Right hindlimb (tissue), 1 donor: ENCODE data around the gene DAND5.
A peak's percentile ranks its signal among the peaks of the same experiment; 100 is the strongest.
"Not testable (repeated sequence)": the region's sequence is repeated elsewhere in the genome, so short reads cannot be mapped to it uniquely, and the experiment has no call there.

Source experiments
- DNase-seq: peaks from one replicate; pipeline ENCODE4 v3.0.0-alpha.2; 2018

DAND5 gene

DNA sequence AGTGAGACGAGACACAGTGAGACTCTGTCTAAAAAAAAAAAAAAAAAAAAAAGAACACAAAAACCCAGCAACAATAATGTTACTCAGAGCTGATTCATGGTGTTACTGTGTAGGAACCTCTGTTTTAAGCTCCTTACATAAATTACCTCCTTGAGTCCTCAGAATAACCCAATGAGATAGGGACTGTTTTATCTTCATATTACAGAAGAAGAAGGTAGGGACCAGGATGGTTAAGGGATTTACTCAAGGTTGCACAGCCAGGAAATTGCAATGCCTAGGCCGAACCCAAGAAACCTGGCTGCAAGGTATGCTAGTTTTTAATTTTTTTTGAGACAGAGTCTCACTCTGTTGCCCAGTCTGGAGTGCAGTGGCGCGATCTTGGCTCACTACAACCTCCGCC lies 1.5 kb upstream of the DAND5 start:
- no peak for DNase-seq

DNA sequence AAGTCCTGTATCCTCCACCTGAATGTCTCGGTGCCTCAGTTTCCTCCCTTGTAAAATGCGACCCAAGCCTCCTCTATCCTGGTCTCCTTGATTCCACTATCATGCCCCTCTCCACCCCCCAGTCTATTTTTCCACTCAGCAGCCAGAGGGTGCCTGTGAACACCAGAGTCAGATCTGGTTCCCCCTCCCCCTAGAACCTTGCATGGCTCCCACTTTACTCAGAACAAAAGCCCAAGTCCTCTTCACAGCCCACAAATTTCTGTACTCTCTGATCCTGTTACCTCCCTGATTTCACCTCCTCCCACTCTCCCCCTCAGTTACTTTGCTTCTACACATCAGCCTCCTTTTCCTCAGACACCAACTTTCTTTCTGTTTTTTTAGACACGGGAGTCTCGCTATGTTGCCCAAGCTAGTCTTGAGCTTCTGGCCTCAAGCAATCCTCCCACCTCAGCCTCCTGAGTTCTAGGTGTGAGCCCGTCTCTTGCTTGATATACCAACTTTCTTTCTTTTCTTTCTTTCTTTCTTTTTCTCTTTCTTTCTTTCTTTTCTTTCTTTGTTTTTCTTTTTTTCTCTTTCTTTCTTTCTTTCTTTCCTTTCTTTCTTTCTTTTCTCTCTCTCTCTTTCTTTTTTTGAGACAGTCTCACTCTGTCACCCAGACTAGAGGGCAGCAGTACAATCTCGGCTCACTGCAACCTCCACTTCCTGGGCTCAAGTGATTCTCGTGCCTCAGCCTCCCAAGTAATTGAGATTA lies 869 bp downstream of the DAND5 start:
- no peak for DNase-seq

DNA sequence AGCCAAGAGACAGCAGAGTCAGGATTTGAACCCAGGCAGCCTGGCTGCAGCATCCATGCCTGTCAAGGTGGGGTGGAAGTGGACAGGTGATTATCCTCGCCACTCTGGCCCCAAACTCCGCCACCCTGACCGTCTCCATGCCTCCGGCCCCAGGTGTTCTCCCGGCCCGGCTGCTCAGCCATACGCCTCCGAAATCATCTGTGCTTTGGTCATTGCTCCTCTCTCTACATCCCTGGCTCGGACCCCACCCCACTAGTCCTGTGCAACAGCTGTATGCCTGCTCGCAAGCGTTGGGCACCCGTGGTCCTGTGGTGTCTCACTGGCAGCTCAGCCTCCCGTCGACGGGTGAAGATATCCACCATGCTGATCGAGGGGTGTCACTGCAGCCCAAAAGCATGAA lies 3.9 kb downstream of the DAND5 start:
- no peak for DNase-seq

DNA sequence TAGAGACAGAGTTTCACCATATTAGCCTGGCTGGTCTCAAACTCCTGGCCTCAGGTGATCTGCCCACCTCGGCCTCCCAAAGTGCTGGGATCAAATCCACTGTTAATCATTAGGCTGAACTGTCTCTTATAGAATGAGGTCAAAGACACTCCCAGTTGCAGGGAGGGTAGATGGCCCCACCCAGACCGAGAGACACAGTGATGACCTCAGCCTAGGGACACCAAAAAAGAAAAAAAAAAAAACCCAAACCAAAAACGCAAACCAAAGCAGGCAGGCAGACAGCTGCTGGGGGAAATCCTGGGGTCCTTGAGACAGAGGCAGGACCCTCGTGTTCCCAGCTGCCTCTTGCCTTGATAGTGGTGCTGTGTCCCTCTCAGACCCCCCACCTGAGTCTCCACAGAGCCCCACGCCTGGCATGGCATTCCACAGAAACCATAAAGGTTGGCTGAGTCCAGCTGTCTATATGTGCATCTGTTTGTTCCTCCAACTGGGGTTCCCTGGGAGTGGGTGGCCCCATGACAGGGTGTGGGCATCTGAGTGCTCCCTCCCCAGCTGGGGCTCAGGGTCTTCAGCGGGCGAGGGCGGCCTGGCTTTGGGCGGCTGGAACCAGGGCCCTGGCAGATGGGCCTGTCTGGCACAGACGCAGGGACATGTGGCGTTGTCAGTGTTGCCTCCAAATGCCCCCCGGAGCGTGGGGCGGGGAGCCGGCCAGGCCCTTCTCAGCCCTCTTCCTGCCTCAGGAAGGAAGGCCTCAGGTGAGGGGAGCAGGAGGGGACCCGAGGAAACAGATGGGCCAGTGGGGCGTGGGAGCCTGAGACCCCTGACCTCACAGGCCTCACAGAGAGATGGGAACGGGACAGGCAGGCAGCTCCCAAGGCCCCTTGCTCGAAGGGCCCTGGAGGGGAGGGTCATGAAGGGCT lies 5.2 kb downstream of the DAND5 start:
- no peak for DNase-seq

DNA sequence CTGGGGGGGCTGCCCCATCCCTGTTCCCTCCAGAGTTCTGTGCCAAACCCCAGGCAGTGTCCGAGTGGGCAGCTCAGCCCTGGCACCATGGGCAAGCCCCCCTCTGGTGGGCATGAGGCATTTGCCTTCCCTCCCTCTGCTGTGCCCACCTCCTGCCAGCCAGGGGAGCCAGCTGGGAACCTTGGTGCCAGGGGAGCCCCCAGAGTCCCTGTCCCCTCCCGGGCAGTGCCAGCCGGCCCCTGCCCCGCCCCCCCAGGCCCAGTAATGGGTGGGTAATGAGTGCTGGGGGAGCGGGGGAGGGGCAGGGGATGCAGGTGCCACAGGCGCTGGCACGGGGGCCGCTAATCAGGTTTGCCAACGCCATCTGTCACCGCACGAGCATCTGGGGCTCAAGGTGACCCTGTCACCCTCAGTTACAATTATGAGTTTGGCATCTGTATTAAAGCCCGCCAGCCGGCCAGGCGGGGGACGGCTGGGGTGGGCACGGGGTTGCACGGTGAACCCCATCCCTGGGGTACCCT lies 5.9 kb downstream of the DAND5 start:
- DNase-seq: no peak

DNA sequence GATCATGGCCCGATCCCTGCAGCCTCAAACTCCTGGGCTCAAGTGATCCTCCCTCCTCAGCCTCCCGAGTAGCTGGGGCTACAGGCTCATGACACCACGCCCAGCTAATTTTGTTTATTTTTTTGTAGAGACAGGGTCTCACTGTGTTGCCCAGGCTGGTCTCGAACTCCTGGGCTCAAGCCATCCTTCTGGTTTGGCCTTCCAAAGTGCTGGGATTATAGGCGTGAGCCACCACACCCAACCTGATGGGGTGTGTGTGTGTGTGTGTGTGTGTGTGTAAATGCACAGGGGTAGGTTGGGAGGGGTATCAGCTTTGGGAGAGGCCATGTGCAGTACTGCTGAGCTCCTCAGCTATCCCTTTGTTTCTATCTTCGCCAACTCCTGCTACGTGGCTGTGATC lies 6.7 kb downstream of the DAND5 start:
- not testable (repeated sequence) for DNase-seq

DNA sequence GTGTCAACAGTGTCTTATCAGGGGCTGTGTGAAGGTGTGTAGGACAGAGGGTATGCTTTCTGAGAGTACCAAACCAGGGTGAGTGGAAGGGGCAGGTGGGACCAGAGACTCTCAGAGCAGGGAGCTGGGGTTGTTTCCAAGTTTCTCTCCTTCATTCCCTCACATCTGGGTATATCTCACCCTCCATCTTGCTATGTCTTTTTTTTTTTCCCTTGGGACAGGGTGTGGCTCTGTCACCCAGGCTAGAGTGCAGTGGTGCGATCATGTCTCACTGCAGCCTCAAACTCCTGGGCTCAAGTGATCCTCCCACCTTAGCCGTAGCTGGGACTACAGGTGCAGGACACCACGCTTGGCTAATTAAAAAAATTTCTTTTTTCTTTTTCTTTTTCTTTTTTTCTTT lies 10.6 kb downstream of the DAND5 start:
- no peak for DNase-seq

DNA sequence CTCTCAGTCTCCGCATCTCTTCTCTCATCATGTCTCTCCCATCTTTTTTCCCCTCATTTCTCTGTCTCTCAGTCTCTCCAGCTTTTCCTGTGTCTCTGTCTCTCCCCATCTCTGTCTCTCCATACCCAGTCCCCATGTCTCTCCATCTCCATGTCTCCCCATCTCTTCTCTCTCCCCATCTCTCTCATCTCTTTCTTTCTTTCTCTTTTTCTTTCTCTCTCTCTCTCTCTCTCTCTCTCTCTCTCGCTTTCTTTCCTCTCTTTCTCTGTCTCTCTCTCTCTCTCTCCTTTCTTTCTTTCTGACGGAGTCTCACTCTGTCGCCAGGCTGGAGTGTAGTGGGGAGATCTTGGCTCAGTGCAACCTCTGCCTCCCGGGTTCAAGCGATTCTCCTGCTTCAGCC lies 13.3 kb downstream of the DAND5 start:
- DNase-seq: no peak

DNA sequence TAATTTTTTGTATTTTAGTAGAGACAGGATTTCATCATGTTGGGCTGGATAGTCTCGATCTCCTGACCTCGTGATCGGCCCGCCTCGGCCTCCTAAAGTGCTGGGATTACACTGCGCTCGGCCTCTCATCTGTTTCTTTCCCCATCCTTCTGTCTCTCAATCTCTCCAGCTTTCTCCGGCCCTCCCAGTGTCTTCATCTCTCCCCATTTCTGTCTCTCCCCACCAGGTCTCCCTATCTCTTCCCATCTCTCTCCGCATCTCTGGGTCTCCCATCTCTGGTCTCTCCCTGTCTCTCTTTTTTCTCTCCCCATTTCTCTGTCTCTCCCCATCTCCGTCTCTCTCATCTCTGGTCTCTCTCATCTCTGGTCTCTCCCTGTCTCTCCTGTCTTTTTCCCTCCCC lies 13.7 kb downstream of the DAND5 start:
- no peak for DNase-seq

DNA sequence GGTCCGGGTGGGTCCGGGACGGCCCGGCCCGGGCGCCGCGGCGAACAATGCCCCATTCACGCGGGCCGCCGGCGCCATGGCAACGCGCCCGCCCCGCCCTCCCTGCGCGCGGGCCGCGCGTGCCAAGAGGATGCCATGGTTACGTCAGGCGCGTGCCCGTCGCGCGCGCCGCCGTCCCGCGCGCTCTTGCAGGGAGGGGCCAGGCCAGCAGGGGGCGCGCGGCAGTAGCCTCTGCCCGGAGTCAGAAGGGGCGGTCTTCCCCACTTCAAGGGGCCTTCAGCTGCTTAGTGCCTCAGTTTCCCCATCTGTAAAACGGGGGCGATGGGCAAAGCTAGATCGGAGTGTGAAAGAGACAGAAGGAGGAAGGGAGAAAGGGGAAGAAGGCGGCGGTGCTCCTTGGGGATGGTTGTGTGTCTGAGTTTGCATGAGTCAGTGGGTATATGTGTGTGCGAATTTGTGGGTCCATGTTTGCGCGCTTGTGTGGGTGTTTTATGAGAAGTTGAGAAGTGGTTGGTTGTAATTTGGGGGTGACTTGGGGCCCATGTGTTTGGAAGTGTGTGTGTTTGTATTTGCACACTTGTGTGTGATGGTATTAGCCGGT lies 14.3 kb downstream of the DAND5 start:
- peak; percentile 86 for DNase-seq

DNA sequence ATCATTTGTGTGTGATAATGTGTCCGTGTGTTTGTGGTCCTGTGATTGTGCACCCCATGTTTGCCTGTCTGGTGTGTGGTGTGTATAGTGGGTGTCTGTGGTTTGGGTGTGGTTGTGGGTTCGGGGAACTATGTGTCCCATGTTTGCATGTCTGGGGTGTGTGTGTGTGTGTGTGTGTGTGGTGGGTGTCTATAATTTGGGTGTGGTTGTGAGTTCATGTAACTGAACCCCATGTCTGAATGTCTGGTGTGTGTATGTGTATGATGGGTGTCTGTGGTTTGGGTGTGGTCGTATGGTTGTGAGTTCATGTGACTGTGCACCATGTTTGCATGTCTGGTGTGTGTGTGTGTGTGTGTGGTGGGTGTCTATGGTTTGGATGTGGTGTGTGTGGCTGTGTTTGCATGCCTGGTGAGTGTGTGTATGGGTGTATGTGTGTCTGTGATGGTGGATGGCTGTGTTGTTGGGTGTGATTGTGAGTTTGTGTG lies 14.8 kb downstream of the DAND5 start:
- no peak for DNase-seq

DNA sequence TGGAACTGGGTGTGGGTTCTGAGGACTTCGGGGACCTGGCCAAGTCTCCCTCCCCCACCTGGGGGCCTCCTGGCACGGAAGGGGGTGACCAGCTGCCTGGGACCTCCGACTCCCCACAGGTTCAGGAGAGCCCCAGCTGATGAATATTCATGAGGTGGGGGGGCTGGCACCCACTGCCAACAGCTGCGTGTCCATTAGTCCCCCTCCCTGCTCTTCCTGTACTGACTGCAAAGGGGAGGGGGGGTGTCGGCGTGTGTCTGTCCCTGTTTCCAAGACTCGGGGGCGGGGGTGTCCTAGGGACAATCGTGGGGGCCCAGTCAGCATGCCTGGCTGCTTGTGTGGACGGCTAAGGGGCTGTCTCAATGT lies 15.3 kb downstream of the DAND5 start:
- no peak for DNase-seq

DNA sequence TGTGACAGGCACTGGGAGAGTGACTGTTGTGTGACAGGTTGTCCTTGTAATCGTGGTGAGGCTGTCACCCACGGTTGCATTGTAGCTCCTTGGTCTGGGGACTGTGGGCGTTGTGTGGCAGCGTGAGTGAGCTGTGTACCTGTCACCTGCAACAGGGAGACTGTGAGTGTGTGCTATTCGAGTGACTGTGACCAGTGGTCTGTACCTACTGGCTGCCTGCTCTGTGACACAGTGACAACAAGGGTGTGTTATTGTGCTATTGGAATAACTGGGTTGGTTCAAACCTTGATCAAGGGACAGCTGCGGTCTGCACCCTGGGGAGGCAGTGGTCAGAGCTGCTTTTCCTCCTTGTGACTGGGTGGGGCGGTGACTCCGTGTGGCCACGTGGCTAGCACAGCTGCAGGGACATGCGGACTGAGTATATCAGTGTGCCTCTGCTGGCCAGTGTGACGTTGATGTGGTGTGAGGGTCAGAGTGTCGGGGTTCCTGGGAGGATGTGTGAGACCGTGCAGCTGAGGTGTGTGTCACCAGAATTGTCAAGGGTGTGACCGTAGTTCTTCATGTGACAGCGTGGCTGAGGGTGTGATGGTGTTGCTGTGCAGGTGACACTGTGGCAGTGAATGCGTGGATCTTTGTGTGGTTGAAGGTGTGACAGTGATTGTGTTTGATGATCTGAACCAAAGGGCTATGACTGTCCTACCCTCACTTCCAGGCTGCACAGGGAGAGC lies 15.8 kb downstream of the DAND5 start:
- peak; percentile 84 for DNase-seq

DNA sequence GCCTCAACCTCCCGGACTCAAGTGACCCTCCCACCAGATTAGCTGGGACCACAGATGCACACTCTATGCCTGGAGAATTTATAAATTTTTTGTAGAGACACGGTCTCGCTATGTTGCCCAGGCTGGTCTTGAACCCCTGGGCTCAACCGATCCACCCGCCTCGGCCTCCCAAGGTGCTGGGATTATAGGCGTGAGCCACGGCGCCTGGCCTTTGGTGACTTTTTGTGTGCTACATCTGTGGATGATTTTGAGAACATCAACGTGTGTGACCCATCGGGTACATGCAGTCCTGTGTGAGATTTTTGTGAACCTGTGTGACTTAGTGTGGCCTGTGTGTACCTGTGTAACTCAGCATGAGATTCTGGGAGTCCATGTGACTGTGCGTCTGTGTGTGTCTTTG lies 17.4 kb downstream of the DAND5 start:
- no peak for DNase-seq

DNA sequence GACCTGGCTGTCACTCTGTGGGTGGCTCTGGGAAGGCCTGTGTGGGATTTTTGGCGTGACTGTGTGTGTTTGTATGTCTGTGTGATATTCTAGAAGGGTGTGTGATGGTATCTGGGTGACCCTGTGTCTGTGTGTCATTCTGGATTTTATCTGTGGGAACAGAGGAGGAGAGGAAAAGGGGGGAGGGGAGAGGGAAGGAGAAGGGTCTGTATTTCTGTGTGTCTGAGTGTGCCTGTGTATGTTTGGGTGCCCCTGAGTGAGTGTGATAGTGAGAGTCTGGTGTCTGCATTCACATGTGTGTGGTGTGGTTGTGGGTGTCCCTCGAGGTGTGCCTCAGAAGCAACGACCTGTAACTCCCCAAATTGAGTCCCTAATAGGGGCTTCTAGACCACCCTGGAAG lies 17.8 kb downstream of the DAND5 start:
- no peak for DNase-seq

DNA sequence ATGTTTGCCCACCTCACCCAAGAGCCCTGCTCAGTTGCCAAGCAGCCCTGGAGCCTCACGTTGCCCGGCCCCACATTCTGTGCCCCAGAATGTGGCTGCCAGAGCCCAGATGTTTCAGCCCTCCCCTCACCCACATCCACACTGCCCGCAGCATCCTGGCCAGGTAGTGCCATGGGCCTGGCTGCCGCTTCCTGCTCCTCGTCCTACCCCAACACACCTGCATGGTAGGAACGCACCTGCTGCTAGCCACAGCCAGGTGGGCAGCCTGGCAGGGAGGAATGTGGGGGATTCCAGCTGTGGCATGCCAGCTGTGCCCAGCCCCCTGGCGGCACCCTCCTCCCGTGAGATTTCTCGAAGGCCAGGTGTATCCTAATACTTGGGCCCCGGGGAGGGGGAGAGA lies 18.4 kb downstream of the DAND5 start:
- no peak for DNase-seq

DNA sequence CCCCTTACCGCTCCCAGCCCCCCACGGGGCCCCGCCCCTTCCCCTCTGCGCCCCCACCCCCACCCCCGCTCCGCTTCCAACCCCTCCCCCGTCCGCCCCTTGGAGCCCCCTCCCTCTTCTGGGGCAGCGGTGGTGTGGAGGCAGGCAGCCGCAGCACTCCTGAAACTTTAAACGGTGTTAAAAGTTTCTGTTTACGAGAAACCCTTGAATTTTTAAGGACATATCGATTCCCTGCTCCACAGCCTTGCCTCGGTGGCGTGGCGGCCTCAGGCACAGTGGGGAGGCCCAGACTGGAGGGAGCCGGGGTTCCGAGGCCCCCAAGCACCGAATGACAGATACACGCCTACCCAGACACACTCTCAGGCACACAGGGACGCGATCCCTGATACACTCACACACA lies 21.1 kb downstream of the DAND5 start:
- no peak for DNase-seq

DNA sequence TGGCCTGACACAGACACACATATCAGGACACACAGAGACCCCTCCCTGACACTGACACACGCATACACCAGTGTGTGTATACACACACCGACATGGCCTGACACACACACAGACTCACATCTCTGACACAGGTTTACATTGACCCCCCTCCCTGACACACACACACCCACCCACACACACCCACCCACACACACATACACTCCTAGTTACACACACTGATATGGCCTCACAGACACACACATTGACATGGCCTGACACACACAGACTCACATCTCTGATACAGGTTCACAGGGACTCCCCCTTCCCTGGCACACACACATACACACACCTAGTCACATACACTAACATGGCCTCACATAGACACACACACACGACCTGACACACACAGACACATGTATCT lies 21.5 kb downstream of the DAND5 start:
- no peak for DNase-seq

DNA sequence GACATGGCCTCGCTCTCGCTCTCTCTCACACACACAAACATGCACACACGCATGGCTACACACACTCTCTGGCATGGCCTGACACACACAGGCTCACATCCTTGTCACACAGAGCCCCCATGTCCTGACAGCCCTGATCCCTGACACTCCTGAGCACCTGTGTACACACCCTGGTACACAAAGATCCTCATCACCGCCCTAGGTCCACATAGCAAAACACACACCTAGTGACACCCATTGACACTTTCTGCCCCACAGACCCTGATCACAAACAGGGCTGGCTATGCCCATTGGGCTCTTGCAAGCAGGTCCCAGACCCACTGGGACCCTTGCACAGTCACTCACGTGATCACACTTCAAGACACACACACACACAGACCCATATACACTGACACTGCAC lies 21.9 kb downstream of the DAND5 start:
- peak; percentile 11 for DNase-seq

DNA sequence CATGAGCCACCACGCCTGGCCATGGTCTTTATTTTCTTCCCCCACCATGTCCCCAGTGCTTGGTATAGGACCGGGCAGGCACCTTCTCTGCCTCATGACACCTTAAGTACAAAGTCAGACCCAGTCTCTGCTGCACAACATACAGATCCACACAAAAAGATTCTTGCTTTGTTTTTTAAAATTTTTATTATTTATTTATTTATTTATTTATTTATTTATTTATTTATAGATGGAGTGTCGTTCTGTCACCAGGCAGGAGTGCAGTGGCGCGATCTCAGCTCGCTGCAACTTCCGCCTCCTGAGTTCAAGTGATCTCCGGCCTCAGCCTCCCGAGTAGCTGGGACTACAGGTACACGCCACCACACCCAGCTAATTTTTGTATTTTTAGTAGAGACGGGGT lies 23.4 kb downstream of the DAND5 start:
- no peak for DNase-seq

DNA sequence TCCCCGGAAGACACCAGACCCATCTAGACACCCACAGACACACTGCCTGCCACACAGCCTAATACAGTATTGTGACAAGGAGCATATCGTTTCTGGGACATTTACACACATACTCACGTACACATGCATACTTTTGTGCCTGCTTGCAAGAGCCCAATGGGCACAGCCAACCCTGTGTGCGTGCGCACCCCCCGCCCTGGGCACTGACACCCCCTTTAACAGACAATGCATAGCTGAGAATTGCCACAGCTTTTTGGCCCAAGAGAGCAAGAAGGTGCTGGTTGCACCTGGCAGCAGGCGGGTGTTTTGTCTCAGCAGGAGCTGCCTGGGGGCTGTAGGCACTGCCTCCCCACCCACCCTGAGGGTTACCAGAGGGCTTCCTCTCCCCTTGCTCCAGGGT lies 24.2 kb downstream of the DAND5 start:
- peak; percentile 15 for DNase-seq

DNA sequence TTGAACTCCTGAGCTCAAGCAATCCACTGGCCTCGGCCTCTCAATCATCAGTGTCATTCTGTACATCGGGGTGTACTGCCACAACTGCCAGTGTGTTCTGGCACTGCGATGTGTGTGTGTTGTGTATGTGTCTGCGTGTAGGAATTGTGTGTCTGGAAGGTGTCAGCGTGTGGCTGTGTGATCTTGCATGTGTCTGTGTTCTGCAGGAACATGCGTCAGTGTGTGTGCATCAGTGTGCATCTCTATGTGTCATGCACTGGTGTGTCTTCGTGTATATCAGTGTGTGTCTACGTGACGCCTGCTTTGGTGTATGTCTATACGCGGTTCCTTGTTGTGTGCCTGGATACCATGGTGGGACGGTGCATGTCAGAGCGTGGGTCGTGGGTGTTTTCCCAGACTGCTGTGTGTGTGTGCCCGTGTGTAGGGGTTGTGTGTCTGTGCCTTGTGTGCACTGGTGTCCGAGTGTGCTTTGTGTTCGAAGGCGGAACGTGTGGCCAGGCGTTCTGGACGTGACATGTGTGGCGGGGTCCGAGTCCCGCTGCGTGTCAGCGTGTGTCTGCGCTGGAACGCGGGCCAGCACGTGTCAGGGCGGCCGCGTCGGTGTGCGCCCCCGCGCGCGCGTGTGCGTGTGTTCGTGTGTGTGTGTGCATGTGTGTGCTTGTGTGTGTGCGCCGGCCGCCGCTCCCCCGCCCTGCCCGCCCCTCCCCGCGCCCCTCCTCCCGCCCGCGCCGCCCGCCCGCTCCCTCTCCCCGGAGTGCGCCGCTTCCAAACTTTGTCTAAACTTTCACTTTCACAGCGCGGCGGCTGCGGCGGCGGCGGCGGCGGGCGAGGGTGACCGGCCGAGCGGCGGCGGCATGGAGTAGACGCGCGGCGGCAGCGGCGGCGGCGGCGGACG lies 25.6 kb downstream of the DAND5 start, which contains the start of gene NFIX:
NFIX (plus strand) TSS at position 775 of the 895 bp plus-strand sequence. CDS start 363 bp downstream, outside the sequence.
- peak; percentile 85 for DNase-seq
